Renal cortical epithelial cell (primary cell): ENCODE measurements around the gene TTC21A. TPM values are rescaled to one million over a fixed set of nuclear protein-coding genes. Genes with fewer than 3 reads are reported as not detected.
A peak's percentile ranks its signal among the peaks of the same experiment; 100 is the strongest.
"Not testable (repeated sequence)": the region's sequence is repeated elsewhere in the genome, so short reads cannot be mapped to it uniquely, and the experiment has no call there.

Experiments
- DNase-seq: peaks from one replicate; pipeline ENCODE4 v3.0.0-alpha.2; 2011; ENCODE audit warnings: low read depth
- total RNA-seq: library from RNA; depleted of rRNA; stranded (reverse); fragments of >200 nt; gene quantifications from 2 replicates; pipeline ENCODE4 v1.2.3, GENCODE V29; 2014

The TTC21A gene
- total RNA-seq, 1 donor from 2014 or later: 4.7 TPM

DNA sequence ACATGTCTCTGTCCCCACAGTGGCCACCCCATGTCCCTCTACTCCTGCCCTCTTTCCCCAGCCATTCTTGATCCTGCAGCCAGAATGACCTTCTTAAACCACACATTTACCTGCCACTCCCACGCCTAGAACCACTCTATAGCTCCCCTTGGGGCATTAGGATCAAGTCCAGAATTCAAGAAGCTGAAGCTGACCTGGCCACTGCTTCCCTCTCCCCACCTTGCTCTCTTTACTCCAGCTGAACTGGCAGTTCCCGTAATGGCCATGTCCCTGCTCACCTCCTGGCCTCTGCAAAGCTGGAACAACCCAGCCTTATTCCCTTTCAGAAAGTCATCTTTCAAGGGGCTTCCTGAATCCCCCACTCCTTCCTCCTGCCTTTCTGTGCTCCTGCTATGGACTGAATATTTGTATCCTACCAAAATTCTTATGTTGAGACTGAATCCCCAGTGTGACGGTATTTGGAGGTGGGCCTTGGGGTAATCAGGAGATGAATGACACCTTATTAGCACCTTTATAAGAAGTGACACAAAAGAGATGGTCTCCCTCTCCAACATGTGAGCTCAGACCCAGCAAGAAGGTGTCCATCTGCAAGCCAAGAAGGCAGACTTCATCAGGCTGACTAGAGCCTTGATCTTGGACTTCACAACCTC, 42.1 kb downstream of the TTC21A start:
- peak; percentile 49 for DNase-seq

DNA sequence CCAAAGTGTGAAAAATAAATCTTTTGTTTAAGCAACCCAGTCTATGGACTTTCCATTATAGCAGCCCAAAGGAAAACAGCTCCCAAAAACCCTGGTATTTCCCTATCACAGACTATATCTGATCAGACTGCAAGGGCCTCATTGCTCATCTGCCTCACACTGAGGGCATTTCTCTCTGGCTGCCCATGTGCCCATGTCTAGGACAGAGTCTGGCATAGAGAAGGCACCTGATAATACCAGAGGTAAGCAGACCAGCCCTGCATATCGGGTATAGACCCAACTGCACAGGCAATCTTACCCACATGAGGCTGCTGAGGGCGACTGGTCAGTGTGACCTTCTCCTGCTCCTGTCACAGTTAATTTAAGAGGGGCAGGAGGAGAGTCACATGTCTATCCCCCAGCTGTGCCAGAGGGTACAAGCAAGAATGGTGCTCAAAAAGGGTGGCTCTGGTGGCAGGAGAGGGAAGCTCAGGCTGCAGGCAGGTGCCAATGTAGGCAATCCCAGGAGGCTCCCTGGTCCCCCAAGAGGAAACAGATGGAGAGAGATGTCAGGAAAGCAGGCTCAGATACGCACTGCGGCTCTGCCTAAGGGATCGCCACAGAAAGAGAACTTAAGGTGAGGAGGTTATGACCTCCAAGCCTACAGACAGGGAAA, 42.8 kb downstream of the TTC21A start:
- DNase-seq: no peak

DNA sequence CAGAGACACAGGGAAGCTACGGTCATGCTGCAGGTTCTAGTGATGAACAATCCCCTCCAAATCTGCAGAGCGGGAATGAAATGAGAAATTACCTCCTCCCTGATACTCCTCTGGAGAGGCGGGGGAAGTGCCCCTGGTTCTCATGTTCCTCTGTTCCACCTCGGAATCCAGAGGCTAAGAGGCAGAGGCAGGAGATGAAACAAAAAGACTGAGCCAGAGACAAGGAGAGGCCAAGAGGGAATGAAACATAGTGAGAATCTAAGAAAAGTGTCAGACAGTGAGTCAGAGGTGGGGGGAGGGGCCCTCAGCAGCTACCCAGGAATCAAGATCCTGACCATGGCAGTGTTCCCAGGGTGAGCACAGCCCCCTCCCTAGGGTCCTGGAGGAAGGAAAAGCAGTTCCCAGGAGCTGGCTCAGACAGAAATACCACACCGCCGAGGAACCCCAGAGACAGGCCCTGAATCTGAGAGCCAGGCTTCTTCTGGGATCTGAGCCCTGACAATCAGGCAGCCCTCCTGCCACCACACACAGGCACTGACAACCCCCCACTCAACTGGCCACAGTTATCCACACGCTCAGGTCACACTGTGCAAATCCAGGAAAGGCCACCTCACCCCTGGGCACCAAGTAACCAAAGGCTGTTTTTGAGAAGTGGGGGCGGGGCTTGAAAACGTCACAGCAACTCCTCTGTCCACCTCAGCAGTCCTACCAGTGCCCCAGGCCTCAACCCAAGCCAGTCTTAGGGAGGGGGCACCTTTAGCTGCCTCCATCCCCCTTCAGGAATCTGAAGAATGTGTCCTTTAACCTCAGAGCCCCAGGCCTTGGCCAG, 43.5 kb downstream of the TTC21A start:
- peak; percentile 93 for DNase-seq

DNA sequence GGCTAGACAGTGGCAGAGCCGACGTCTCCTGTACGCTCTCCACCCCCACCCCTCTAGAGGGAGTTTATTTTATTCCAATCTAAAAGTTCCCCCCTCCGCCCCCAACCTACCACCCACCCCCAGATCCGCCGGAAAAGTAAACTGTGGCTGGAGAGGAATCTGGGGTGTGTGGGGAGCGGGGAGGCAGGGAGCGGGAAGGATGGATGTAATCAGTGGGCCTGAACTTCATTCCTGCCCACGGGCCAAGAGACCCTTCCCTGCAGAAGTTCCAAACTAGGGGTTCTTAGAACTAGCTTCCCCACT, 46.4 kb downstream of the TTC21A start:
- no peak for DNase-seq

DNA sequence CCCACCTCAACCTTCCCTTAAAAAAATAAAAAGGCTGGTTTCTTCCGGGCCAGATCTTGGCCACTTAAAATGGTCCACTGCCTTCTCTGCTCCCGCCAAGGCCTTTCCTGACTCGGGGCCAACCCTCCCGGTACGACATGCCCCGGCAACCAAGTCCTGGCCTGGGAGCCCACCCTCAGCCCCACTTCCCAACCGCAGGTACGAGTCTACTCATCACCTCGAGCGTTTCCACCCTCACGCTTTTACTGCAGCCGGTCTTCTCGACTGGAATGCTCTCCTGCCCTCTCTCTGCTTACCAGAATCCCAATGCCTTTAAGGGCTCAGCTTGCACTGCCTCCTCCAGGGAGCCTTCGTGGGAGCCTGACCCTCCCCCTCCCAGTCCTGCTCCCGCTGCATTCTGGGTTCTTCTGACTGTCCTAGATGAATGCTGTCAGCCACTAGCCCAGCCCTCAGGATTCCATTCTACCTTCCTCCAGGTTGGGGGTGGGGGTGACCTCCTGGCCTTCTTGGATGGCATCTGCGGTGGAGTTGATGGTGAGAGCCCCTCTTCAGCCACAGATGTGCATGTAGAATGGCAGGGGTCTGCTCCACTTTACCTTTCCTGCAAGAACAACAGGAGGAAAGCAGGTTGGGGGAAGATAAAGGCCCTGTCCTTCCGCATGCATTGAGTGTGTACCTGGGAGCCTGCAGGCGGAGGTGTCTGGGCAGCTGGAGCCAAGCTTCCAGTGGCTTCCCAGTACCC, 47.0 kb downstream of the TTC21A start:
- DNase-seq: peak; percentile 77

DNA sequence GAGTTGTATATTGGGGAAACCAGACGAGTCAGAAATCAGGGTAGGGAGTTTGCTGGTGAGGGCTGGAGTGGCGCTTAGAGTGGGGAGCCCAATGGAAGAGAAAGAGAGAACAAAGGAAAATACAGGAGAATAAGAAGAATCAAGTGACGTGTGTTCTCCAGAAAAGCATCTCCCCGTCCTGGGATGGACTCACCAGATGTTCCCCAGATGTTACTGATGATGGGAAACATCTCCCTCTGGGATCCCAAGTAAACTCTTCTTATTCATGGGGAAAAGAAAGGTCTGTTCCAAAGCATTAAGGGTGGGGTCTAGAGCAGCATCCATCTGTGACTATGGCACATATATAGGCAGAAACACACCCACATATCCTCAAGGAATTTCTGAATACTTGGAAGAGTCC, 48.9 kb downstream of the TTC21A start:
- no peak for DNase-seq

DNA sequence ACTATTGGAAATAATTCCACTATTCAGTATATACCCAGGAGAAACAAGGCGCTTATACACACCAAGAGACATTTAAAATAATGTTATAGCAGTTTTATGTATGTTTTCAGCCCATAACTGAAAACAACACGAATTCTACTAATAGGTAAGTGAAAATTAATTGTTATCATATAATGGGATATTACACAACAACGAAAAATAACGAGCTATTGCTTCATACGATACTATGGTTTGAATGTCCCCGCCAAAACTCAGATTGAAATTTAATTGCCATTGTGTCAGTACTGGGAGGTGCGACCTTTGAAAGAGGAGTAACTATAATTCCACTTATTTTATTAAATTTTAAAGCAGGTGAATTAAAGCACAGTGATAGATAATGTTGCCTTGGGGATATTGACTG, 49.9 kb downstream of the TTC21A start:
- DNase-seq: no peak

DNA sequence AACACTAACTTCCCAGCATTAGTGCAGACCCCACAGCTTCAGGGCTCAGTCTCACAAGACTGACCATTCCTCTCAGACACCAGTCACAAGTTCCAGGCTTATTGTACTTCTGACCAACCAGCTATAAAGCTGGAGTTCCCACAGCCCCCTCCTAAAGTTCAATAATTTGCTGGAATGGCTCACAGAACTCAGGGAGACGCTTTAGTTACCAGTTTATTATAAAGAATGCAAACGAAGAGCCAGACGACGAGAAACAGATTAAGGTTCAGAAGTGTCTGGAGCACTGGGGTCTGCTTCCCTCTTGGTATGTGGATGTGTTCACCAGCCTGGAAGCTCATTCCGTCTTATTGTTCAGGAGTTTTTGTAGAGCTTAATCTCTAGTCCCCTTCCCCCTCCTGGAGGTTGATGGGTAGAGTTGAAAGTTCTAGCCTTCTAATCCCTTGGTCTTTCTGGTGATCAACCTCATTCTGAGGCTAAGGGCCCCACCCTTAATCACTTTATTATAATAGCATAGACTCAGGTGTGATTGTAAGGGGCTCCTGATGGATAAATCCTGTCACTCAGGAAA, 50.8 kb downstream of the TTC21A start:
- no peak for DNase-seq

DNA sequence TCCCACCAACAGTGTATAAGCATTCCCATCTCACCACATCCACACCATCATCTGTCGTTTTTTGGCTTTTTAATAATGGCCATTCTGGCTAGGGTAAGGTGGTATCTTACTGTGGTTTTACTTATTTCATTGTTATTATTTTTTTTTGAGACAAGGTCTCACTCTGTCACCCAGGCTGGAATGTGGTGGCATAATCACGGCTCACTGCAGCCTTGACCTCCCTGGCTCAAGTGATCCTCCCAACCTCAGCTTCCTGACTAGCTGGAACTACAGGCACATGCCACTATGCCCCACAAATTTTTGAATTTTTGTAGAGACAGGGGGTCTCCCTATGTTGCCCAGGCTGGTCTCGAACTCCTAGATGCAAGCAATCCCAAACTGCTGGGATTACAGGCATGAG, 56.9 kb downstream of the TTC21A start:
- no peak for DNase-seq

DNA sequence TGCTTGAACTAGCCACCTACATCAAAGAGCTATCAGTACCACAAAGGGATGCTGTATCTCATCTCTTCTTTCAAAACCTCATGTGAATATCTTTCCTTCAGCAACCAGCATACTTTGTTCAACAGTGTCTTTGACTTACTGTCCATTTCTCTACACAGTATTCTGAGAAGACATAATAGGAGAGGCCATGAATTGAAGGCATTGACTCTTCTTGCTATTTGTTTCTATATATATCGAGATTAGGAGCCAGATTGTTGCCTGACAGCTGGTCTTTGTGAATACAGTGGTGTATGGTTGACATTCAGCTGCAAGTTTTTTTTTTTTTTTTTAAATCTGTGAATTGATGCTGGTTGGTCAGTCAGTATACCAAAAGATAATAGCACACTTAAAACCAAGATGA, 58.0 kb downstream of the TTC21A start:
- DNase-seq: no peak

DNA sequence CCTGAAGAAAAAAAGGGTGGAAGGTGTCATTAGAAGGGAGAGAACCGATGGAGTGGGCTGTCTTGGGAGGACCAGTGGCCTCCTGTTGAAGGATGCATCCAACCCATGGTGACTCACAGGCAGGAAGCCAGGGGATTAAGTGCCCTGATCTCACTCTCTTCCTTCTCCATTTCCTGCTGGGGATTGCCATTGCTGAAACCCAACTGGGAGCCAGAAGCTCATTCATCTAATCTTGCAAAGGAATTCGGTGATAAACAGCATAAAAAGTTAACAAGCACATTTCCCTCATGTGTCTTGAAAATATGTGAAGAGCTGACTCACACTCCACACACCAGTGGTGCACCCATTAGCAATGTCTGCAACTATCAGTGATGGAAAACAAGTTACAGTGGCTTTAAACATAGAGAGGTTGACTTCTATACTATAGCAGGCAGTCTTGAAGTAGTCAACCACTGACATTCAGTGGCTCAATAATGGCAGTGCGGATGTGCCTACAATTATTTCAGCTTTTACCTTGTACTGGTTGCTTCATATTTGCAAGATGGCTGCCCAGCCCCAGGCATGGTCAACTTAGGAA, 58.7 kb downstream of the TTC21A start:
- DNase-seq: peak; percentile 83

DNA sequence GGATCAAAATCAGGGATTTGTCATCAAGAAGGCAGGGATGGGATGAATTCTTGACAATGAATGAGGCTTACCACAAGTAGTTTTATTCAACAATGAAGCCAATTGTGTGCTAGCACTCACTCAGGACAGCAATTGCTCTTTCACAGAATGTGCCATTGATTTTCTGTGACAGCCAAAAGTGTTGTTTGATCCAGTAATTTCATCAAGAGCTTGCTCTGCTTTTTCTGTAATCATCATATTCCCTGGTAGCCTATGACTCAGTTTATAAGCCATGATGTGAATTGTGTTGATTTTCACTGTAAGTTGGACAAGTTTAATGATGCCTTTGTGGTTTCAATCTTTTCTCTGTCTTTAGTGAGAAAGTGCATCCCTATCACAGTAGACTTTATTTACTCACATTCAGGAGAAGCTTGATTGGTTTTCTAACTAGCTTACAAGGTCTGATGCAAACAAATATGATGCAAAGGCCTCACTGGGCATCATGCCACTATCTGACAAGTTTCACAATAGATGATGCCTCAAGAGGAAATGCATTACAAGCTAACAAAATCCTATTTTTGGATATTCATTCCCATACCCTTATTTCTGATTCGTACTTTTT, 59.6 kb downstream of the TTC21A start:
- DNase-seq: peak; percentile 95

DNA sequence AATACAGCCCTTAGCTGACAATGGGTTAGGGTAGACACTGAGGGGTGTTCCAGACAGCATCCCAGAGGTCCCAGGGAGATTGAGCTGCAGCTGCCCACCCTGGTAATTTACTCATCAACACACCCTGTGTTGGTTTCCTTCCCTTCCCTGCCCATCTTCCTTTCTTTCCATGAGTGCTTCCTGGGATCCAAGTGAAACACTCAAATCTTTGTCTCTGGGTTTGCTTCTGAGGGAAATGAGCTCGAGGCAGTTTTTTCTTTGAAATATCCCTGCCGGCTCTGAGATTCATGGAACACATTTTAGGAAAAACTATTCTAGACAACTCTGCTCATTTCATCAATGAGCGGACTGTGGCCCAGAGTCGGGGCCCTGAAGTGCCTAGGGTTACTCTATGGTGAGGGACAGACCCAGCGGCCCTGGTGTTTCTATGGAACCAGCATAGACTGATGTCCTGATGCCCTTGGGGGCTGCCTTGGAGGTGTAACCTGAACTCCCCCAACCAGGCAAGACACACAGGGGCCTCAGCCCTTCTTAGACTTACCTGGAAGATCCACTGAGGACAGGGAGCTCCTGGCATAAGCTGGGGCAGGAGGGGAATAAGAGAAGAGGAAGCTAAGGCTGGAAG, 60.8 kb downstream of the TTC21A start:
- DNase-seq: no peak

DNA sequence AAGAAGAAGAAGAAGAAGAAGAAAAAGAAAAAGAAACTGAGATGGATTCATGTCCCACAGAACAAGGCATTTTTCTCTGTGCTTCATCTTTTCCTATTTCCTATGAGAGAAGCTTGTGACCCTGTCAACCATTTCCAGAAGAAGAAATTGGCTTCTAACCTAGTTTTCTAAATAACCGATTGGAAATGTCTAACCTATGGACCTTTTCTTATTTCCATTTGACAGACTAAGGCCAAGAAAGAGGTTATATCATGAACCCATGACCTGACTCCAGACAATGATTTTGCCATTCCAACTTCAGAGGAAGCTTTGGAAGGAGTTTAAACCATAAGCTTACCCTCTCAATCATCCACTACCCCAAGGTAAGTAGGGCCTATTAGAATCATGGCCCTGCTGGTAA, 62.2 kb downstream of the TTC21A start:
- DNase-seq: no peak

DNA sequence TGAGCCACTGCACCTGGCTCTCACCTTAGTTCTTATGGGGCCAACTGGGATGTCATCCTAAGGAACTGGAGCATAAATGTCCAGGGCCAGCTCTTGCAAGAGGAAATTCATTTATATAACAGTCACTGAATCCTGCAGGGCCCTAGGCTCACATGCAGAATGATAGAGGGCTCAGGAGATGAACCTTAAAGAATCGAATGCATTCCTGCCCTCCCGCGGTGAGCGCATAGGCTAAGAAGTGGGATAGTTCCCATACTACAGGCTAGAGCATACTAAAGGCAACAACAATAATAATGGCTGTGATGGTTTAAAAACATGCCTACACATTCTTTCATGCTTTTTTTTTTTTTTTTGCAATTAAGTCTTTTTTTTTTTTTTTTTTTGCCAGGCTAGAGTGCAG, 63.0 kb downstream of the TTC21A start:
- no peak for DNase-seq

DNA sequence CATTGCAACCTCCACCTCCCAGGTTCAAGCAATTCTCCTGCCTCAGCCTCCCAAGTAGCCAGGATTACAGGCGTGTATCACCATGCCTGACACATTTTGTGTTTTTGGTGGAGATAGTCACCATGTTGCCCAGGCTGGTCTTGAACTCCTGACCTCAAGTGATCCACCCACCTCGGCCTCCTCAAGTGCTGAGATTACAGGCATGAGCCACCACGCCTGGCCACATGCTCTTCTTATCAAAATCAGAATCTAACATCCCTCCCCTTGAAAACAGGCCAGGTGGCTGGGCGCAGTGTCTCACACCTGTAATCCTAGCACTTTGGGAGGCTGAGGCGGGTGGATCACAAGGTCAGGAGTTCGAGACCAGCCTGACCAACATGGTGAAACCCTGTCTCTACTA, 63.4 kb downstream of the TTC21A start:
- DNase-seq: not testable (repeated sequence)

DNA sequence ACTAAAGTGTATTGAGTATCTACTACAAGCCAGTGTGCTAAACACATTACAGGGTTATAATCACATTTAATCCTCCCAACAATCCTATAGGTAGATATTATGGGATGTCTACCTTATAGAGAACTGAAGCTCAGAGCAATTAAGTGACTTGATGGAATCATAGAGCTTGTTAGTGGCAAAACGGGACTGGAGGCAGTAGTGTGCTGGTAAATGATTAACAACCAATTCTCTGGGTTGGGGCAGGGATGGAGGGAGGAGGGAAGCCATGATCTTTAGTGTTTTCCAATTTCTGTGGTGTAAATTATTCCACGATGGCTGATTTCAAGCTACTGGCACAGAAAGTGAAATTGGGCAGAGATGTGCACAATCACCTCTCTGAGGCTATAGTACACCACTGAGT, 64.4 kb downstream of the TTC21A start:
- DNase-seq: no peak

DNA sequence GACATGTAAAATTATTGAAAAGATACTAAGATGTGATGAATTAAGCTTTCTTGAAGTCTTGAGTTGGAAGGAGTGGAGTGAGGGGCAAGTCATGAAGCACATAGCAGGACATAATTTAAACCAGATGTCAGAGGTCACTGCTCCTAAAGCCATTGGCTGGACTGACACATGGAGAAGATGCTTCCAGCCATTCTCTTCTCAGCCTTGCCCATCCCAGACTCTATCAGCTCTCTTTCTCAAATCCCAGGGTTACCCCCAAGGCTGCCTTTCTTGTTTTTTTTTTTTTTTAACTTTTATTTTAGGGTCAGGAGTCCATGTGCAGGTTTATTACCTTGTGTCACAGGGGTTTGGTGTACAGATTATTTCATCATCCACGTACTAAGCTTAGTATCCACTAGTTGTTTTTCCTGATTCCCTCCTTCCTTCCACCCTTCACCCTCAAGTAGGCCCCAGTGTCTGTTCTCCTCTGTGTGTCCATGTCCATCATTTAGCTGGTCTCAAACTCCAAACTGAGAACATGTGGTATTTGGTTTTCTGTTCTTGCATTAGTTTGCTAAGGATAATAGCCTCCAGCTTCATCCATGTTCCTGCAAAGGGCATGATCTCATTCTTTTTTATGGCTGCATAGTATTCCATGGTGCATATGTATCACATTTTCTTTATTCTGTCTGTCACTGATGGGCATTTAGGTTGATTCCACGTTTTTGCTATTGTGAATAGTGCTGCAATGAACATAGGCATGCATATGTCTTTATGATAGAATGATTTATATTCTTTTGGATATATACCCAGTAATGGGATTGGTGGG, 66.0 kb downstream of the TTC21A start:
- DNase-seq: no peak

DNA sequence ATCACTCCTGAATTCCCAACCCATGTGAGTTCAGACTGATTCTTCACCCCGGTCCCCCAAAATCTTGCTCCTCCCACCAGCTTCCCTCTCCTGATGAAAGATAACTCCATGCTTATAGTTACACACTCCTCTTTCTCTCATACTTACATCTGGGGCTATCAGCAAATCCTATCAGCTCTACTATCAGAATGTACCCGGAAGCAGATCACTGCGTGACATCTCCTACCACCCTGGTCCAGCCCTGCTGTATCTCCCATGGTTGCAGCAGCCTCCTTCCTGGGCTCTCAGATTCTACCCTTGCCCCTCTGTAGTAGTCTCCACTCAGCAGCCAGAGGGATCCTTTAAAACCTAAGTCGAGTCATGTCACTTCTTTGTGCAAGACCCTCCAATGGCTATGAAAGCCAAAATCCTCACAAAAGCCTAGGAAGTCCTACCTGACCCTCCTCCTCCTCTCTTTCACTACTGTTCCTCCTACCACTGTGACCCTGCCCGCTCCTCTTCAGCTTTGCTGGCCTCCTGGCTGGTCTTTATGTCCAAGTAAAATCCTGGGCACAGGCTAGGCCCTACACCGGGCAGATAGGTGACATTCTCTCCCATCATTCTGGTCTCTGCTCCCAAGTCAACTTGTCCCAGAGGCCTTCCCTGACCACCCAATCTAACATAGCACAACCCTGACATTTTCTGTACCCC, 68.7 kb downstream of the TTC21A start:
- DNase-seq: no peak
